HG03025 (cell line): ENCODE data around the gene MAN2A1.

Experiments
- ATAC-seq: cut with Tn5 transposase; IDR thresholded peaks from one replicate; pipeline ENCODE4 v1.9.1; 2021; ENCODE audit warnings: mild to moderate bottlenecking, moderate library complexity; ENCODE audit not compliant: unreplicated experiment, low FRiP score

The MAN2A1 gene

GRCh38 chr5:109689740-109690241 lies at the start of gene MAN2A1:
Gene MAN2A1 (plus strand): TSS chr5:109689927. CDS start chr5:109690418, 491 bp downstream.
- peak; percentile 54 for ATAC-seq

- ATAC-seq, result no peak
These were observed 48.8 kb upstream of the MAN2A1 start for GRCh38 chr5:109640976-109641375.

GRCh38 chr5:109643791-109644350 lies 45.9 kb upstream of the MAN2A1 start:
- ATAC-seq, result no peak

- ATAC-seq, result no peak
These were observed 44.9 kb upstream of the MAN2A1 start for GRCh38 chr5:109644829-109645228.

GRCh38 chr5:109645707-109646192 lies 44.0 kb upstream of the MAN2A1 start:
- ATAC-seq, result no peak

- no peak for ATAC-seq
These were observed 40.4 kb upstream of the MAN2A1 start for GRCh38 chr5:109649318-109649717.

- ATAC-seq, result no peak
These were observed 39.2 kb upstream of the MAN2A1 start for GRCh38 chr5:109650493-109650892.

GRCh38 chr5:109652096-109652495 lies 37.6 kb upstream of the MAN2A1 start:
- no peak for ATAC-seq

GRCh38 chr5:109653042-109653441 lies 36.7 kb upstream of the MAN2A1 start:
- ATAC-seq, result no peak

GRCh38 chr5:109653561-109654239 lies 36.0 kb upstream of the MAN2A1 start:
- ATAC-seq, result no peak

- no peak for ATAC-seq
These were observed 35.3 kb upstream of the MAN2A1 start for GRCh38 chr5:109654455-109654854.

- no peak for ATAC-seq
These were observed 33.9 kb upstream of the MAN2A1 start for GRCh38 chr5:109655841-109656240.

GRCh38 chr5:109656829-109657228 lies 32.9 kb upstream of the MAN2A1 start:
- ATAC-seq, result no peak

- ATAC-seq, result no peak
These were observed 29.8 kb upstream of the MAN2A1 start for GRCh38 chr5:109659901-109660300.

GRCh38 chr5:109660301-109660700 lies 29.4 kb upstream of the MAN2A1 start:
- no peak for ATAC-seq

- no peak for ATAC-seq
These were observed 21.5 kb upstream of the MAN2A1 start for GRCh38 chr5:109668237-109668636.

GRCh38 chr5:109668668-109669422 lies 20.9 kb upstream of the MAN2A1 start:
- ATAC-seq, result peak; percentile 90

- no peak for ATAC-seq
These were observed 19.6 kb upstream of the MAN2A1 start for GRCh38 chr5:109669991-109670706.

GRCh38 chr5:109671136-109671535 lies 18.6 kb upstream of the MAN2A1 start:
- ATAC-seq, result no peak

- no peak for ATAC-seq
These were observed 15.1 kb upstream of the MAN2A1 start for GRCh38 chr5:109674596-109674995.

GRCh38 chr5:109676920-109677319 lies 12.8 kb upstream of the MAN2A1 start:
- ATAC-seq, result no peak
